Measurements from ENCODE around the gene NTNG1. TPM values are rescaled to one million over a fixed set of nuclear protein-coding genes. Genes with fewer than 3 reads are reported as not detected.

NTNG1 gene
- total RNA-seq, 1 donor from 2014 or later = 5.7 TPM

GRCh38 chr1:107135463-107135862 lies 5.4 kb upstream of the NTNG1 start:
- no peaks in the 10 kb centered on the region for H3K36me3 Mint-ChIP-seq (ENCODE audit: low read depth)
- H3K27me3 Mint-ChIP-seq = peaks cover 6% of the 10 kb centered on the region
- no peaks in the 10 kb centered on the region for H3K9me3 Mint-ChIP-seq
- H3K27ac Mint-ChIP-seq = no peak overlapping the region
- POLR2A ChIA-PET = no interaction called here
- peaks cover 21% of the 10 kb centered on the region for H3K4me1 Mint-ChIP-seq
- TF ChIP-seq, protein P1, sequence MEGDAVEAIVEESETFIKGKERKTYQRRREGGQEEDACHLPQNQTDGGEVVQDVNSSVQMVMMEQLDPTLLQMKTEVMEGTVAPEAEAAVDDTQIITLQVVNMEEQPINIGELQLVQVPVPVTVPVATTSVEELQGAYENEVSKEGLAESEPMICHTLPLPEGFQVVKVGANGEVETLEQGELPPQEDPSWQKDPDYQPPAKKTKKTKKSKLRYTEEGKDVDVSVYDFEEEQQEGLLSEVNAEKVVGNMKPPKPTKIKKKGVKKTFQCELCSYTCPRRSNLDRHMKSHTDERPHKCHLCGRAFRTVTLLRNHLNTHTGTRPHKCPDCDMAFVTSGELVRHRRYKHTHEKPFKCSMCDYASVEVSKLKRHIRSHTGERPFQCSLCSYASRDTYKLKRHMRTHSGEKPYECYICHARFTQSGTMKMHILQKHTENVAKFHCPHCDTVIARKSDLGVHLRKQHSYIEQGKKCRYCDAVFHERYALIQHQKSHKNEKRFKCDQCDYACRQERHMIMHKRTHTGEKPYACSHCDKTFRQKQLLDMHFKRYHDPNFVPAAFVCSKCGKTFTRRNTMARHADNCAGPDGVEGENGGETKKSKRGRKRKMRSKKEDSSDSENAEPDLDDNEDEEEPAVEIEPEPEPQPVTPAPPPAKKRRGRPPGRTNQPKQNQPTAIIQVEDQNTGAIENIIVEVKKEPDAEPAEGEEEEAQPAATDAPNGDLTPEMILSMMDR (IDR thresholded peaks at IDR 0.05) = no peak
- CTCF ChIA-PET = no interaction called here
- ATAC-seq (ENCODE audit: low read depth) (no peak), DNase-seq (no peak)
- intact Hi-C loops (cut with micrococcal nuclease) = no loop called here
- H3K4me3 Mint-ChIP-seq = no peak overlapping the region

- H3K4me3 Mint-ChIP-seq = no peak overlapping the region
- CTCF ChIA-PET = no interaction called here
- TF ChIP-seq, protein P1 (IDR thresholded peaks at IDR 0.05) = no peak
Observed at GRCh38 chr1:107138166-107138565, 2.7 kb upstream of the NTNG1 start.

GRCh38 chr1:107138767-107139445 lies 1.9 kb upstream of the NTNG1 start:
- Mint-ChIP-seq H3K9me3 (no peaks in the 10 kb centered on the region), H3K4me1 (peaks cover 23% of the 10 kb centered on the region), H3K4me3 (no peak overlapping the region), H3K27ac (no peak overlapping the region), H3K27me3 (peaks cover 12% of the 10 kb centered on the region), H3K36me3 (ENCODE audit: low read depth) (no peaks in the 10 kb centered on the region)
- DNase-seq (no peak), ATAC-seq (ENCODE audit: low read depth) (no peak)
- ChIA-PET POLR2A (interaction anchor here (0.6 to 0.7 kb wide), 2 partner anchors 95 to 210 kb away, joined by 3 read pairs; no protein-coding TSS in a partner anchor), CTCF (no interaction called here)
- intact Hi-C loops (cut with micrococcal nuclease) = no loop called here
- TF ChIP-seq, protein P1 (IDR thresholded peaks at IDR 0.05) = no peak

More at GRCh38 chr1:107138166-107138565, 2.7 kb upstream of the NTNG1 start:
- peaks cover 23% of the 10 kb centered on the region for H3K4me1 Mint-ChIP-seq
- intact Hi-C loops (cut with micrococcal nuclease) = no loop called here
- POLR2A ChIA-PET = no interaction called here
- H3K9me3 Mint-ChIP-seq = no peaks in the 10 kb centered on the region
- H3K27ac Mint-ChIP-seq = no peak overlapping the region
- H3K27me3 Mint-ChIP-seq = peaks cover 12% of the 10 kb centered on the region
- no peaks in the 10 kb centered on the region for H3K36me3 Mint-ChIP-seq (ENCODE audit: low read depth)
- ATAC-seq (ENCODE audit: low read depth) (no peak), DNase-seq (no peak)

DNA sequence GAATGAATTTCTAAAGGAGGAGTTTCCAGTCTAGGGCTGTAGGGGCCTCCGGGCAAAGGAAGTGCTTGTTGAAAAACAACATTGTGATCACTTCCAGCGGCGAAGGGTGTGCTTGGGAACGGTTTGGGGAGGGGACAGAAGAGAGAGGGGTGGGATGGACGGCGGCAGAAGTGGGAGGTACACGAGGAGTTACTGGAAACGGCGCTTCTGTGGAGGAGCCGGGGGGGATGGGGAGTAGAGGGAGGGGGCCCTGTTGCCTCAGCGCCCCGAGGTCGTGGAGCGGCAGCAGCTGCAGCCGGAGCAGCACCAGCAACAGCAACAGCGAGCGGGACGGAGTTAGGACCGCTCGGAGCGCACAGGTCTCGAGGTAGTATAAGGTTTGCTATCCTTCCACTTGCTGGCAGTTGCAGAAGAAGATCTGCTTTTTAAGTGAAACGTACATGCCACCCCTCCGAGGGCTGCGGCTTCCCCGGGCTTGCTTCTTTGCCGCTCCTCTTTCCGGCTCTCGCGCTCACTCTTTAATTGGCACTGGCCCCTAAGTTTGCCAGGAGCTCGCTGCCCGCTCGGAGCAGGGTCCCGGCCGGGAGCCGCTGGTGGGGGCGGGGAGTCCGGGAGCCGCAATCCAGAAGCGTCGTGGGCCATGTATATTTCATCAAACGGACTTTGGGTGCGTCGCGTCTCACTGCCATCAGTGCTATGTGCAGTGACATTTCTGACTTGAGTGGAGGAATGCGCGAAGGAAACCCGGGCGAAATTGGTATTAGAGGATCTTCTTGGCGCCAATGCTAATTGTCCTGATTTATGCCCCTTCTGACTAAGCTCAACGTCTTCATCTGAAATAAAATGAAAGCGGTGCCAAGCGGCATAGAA lies 771 bp upstream of the NTNG1 start:
- peaks cover 12% of the 10 kb centered on the region for H3K27me3 Mint-ChIP-seq
- intact Hi-C loops (cut with micrococcal nuclease) = loop anchor here (1.0 to 5.0 kb wide), 6 partner anchors 8 to 1428 kb away; partner anchors contain the start of gene PRMT6
- POLR2A ChIA-PET = interaction anchor here (1.2 kb wide), 1 partner anchor 83 kb away, joined by 12 read pairs; the partner anchor contains the start of gene PRMT6
- peak overlapping the region; percentile 24 for H3K27ac Mint-ChIP-seq
- H3K36me3 Mint-ChIP-seq (ENCODE audit: low read depth) = no peaks in the 10 kb centered on the region
- H3K4me3 Mint-ChIP-seq = peak overlapping the region; percentile 89
- TF ChIP-seq, protein P1 (IDR thresholded peaks at IDR 0.05) = no peak
- peak; percentile 19 for DNase-seq
- CTCF ChIA-PET = no interaction called here
- peak; percentile 53 for ATAC-seq (ENCODE audit: low read depth)
- no peaks in the 10 kb centered on the region for H3K9me3 Mint-ChIP-seq
- peaks cover 23% of the 10 kb centered on the region for H3K4me1 Mint-ChIP-seq

All from activated B cell treated with CpG ODN at 0.5 μM for 24 hours (primary cell).